Measurements from ENCODE around the gene GSS.
"Not testable (repeated sequence)": the region's sequence is repeated elsewhere in the genome, so short reads cannot be mapped to it uniquely, and the experiment has no call there.

GSS gene

GRCh38 chr20:34881689-34882088 is 73.9 kb downstream of the GSS start:
- Mint-ChIP-seq H3K36me3 (ENCODE audit: low read depth) (peaks cover 16% of the 10 kb centered on the region), H3K4me3 (no peak overlapping the region), H3K27me3 (ENCODE audit: low read depth, poor library complexity) (peaks cover 17% of the 10 kb centered on the region), H3K27ac (no peak overlapping the region), H3K9me3 (no peaks in the 10 kb centered on the region), H3K4me1 (peaks cover 11% of the 10 kb centered on the region)
- no peak for TF ChIP-seq CTCF (IDR thresholded peaks at IDR 0.05)
- DNase-seq, result no peak

- peaks cover 17% of the 10 kb centered on the region for H3K27me3 Mint-ChIP-seq (ENCODE audit: low read depth, poor library complexity)
Measured at GRCh38 chr20:34880971-34881370, 74.6 kb downstream of the GSS start.

GRCh38 chr20:34880215-34880850 is 75.3 kb downstream of the GSS start:
- H3K9me3 Mint-ChIP-seq, result no peaks in the 10 kb centered on the region
- peaks cover 17% of the 10 kb centered on the region for H3K27me3 Mint-ChIP-seq (ENCODE audit: low read depth, poor library complexity)
- no peak overlapping the region for H3K27ac Mint-ChIP-seq
- peaks cover 16% of the 10 kb centered on the region for H3K36me3 Mint-ChIP-seq (ENCODE audit: low read depth)
- peaks cover 20% of the 10 kb centered on the region for H3K4me1 Mint-ChIP-seq
- H3K4me3 Mint-ChIP-seq, result no peak overlapping the region
- no peak for TF ChIP-seq CTCF (IDR thresholded peaks at IDR 0.05)
- no peak for DNase-seq

More at GRCh38 chr20:34880971-34881370, 74.6 kb downstream of the GSS start:
- H3K27ac Mint-ChIP-seq, DNase-seq, H3K4me3 Mint-ChIP-seq, H3K9me3 Mint-ChIP-seq: not testable (repeated sequence)
- Mint-ChIP-seq H3K4me1 (peaks cover 14% of the 10 kb centered on the region), H3K36me3 (ENCODE audit: low read depth) (peaks cover 16% of the 10 kb centered on the region)
